ENCODE data around the gene MRPS26. TPM values are rescaled to one million over a fixed set of nuclear protein-coding genes. Genes with fewer than 3 reads are reported as not detected.
A peak's percentile ranks its signal among the peaks of the same experiment; 100 is the strongest.
"Not testable (repeated sequence)": the region's sequence is repeated elsewhere in the genome, so short reads cannot be mapped to it uniquely, and the experiment has no call there.

Gene MRPS26
- total RNA-seq, 4 donors from 2014 or later = 42.7 to 88.3 (median 54.3) TPM

DNA sequence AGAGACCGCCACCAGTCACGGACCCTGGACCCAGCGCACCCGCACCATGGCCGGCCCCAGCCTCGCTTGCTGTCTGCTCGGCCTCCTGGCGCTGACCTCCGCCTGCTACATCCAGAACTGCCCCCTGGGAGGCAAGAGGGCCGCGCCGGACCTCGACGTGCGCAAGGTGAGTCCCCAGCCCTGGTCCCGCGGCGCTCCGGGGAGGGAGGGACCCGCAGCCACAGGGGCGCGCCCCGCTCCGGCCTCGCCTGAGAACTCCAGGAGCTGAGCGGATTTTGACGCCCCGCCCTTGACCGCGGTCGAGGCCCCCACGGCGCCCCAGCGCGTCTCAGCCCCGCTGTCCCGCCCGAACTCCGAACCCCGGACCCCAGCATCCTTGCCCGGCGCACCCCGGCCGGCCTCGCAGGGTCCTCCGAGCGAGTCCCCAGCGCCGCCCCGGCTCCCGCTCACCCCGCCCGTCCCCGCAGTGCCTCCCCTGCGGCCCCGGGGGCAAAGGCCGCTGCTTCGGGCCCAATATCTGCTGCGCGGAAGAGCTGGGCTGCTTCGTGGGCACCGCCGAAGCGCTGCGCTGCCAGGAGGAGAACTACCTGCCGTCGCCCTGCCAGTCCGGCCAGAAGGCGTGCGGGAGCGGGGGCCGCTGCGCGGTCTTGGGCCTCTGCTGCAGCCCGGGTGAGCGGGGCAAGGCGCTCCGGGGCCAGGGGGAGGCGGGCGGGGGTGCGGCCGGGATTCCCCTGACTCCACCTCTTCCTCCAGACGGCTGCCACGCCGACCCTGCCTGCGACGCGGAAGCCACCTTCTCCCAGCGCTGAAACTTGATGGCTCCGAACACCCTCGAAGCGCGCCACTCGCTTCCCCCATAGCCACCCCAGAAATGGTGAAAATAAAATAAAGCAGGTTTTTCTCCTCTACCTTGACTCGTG lies 26.0 kb downstream of the MRPS26 start, which contains the start of gene OXT:
Gene OXT (plus strand): TSS at position 11 of the 920 bp plus-strand sequence. CDS start 36 bp downstream, at position 47.
- H3K36me3 ChIP-seq = no peaks in the 10 kb centered on the region
- peaks cover 31% of the 10 kb centered on the region for H3K27me3 ChIP-seq
- no peak within 1 kb of the TSS for H3K27ac ChIP-seq
- TF ChIP-seq POLR2AphosphoS5 (IDR thresholded peaks at IDR 0.05) = no peak
- TF ChIP-seq, protein P1, sequence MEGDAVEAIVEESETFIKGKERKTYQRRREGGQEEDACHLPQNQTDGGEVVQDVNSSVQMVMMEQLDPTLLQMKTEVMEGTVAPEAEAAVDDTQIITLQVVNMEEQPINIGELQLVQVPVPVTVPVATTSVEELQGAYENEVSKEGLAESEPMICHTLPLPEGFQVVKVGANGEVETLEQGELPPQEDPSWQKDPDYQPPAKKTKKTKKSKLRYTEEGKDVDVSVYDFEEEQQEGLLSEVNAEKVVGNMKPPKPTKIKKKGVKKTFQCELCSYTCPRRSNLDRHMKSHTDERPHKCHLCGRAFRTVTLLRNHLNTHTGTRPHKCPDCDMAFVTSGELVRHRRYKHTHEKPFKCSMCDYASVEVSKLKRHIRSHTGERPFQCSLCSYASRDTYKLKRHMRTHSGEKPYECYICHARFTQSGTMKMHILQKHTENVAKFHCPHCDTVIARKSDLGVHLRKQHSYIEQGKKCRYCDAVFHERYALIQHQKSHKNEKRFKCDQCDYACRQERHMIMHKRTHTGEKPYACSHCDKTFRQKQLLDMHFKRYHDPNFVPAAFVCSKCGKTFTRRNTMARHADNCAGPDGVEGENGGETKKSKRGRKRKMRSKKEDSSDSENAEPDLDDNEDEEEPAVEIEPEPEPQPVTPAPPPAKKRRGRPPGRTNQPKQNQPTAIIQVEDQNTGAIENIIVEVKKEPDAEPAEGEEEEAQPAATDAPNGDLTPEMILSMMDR (IDR thresholded peaks at IDR 0.05) = no peak
- no peak for TF ChIP-seq POLR2A (IDR thresholded peaks at IDR 0.05)
- no peak for TF ChIP-seq EP300 (IDR thresholded peaks at IDR 0.05; ENCODE audit: low read depth)
- H3K9me3 ChIP-seq = no peaks in the 10 kb centered on the region
- peaks cover 0 to 12% (median 9%) of the 10 kb centered on the region in 4 donors for H3K4me1 ChIP-seq
- H3K4me3 ChIP-seq = peak within 1 kb of the TSS; percentile 22 to 57 (median 48)
- peak; percentile 57 for DNase-seq
- intact Hi-C loops (cut with DNase I; ENCODE audit: low total_unique reads) (no loop called here), in situ Hi-C loops (cut with MboI; ENCODE audit: low pct_ligation_motif_present in 1 of 4, low pct_unique_long_range_greater_than_20kb in 1 of 4, low sequenced_read_pairs in 3 of 4) (loop anchor here in 2 of 4 donors (25.0 kb wide), 1 partner anchor 240 kb away; no protein-coding TSS in a partner anchor)
- 35% methylated on average over 27 of the region's 95 CpGs; no CpG with 5 or more reads in 1 of the 2 donors for WGBS, 2 donors (ENCODE audit: low coverage in 1 of 2)

DNA sequence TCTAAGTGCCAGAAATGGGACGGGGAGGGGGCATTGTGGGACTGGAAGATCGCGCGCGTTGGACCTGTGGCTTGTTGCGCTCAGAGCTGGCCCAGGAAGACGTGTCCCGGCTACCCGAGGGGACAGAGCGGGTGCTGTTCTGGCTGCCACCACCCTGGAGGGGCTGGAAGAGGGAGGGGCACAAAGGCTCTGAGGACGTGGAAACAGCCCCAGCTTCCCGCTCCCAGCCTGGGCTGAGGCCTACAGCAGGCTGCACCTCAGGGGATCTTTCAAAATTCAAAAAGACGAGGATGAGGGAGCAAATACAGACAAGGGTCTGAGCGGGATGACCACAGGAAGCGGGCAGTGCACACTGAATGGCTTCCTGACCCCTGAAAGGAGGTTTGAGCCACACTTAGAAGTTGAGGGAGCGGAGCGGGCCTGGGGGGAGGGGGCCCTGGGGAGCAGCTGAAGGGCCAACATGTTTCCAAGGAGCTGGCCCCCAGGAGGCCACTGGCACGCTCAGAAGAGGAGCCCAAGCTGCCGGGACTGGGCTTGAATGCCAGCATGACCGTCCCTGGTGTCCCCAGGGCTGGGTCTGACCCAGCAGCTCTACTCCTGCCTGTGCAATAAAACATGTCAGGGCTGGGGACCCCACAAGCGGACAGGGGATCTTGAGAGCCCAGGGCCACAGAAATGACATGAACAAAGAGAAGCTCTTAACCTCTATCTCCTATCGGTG lies 26.8 kb downstream of the MRPS26 start:
- peaks cover 0 to 12% (median 9%) of the 10 kb centered on the region in 4 donors for H3K4me1 ChIP-seq
- DNase-seq = no peak
- peak overlapping the region in 2 of 4 donors; percentile 22 to 57 for H3K4me3 ChIP-seq
- H3K36me3 ChIP-seq = no peaks in the 10 kb centered on the region
- peaks cover 31% of the 10 kb centered on the region for H3K27me3 ChIP-seq
- TF ChIP-seq POLR2A (IDR thresholded peaks at IDR 0.05) = no peak
- no peak for TF ChIP-seq EP300 (IDR thresholded peaks at IDR 0.05; ENCODE audit: low read depth)
- TF ChIP-seq, protein P1 (IDR thresholded peaks at IDR 0.05) = no peak
- no peak for TF ChIP-seq POLR2AphosphoS5 (IDR thresholded peaks at IDR 0.05)
- no peaks in the 10 kb centered on the region for H3K9me3 ChIP-seq
- in situ Hi-C loops (cut with MboI; ENCODE audit: low pct_ligation_motif_present in 1 of 4, low pct_unique_long_range_greater_than_20kb in 1 of 4, low sequenced_read_pairs in 3 of 4) (loop anchor here in 2 of 4 donors (25.0 kb wide), 1 partner anchor 240 kb away; no protein-coding TSS in a partner anchor), intact Hi-C loops (cut with DNase I; ENCODE audit: low total_unique reads) (no loop called here)
- no peak overlapping the region for H3K27ac ChIP-seq
- WGBS, 2 donors (ENCODE audit: low coverage in 1 of 2) = 64 to 82% methylated on average over 2 to 22 of the region's 22 CpGs

DNA sequence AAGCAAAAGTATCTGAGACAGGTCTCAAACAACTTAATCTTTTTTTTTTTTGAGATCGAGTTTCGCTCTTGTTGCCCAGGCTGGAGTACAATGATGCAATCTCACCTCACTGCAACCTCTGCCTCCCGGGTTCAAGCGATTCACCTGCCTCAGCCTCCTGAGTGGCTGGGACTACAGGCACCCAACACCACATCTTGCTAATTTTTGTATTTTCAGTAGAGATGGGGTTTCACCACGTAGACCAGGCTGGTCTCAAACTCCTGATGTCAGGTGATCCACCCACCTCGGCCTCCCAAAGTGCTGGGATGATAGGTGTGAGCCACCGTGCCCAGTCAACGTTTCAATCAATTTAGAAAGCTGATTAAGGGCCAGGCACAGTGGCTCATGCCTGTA lies 27.4 kb downstream of the MRPS26 start:
- H3K27ac ChIP-seq; H3K4me3 ChIP-seq; DNase-seq; H3K9me3 ChIP-seq; intact Hi-C loops (cut with DNase I; ENCODE audit: low total_unique reads); H3K36me3 ChIP-seq: not testable (repeated sequence)
- Histone ChIP-seq H3K4me1 (peaks cover 0 to 12% (median 9%) of the 10 kb centered on the region in 4 donors), H3K27me3 (peaks cover 31% of the 10 kb centered on the region)
- in situ Hi-C loops (cut with MboI; ENCODE audit: low pct_ligation_motif_present in 1 of 4, low pct_unique_long_range_greater_than_20kb in 1 of 4, low sequenced_read_pairs in 3 of 4) = loop anchor here in 2 of 4 donors (25.0 kb wide), 1 partner anchor 239 kb away; no protein-coding TSS in a partner anchor
- 86 to 87% methylated on average over 2 to 8 of the region's 8 CpGs for WGBS, 2 donors (ENCODE audit: low coverage in 1 of 2)

DNA sequence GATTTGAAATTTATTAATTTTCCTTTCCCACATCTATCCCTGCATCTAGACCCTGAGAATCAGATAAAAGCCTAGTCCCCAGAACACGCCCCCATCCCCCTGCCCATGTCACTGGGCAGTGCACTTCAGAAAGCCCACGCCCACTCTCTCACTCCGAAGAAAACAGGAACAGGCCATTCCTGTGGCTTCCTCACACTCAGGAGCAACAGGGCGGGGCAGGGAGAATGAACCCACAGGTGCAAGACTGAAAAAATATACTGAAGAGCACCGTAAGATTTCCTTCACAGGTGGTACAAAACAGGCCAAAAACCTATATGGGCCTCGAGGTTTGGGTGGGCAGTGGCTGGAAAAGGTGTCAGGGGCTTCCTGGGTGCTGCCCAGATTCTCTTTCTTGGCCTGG lies 29.0 kb downstream of the MRPS26 start:
- no peak overlapping the region for H3K27ac ChIP-seq
- DNase-seq = no peak
- intact Hi-C loops (cut with DNase I; ENCODE audit: low total_unique reads) (no loop called here), in situ Hi-C loops (cut with MboI; ENCODE audit: low pct_ligation_motif_present in 1 of 4, low pct_unique_long_range_greater_than_20kb in 1 of 4, low sequenced_read_pairs in 3 of 4) (loop anchor here in 2 of 4 donors (25.0 kb wide), 1 partner anchor 237 kb away; no protein-coding TSS in a partner anchor)
- H3K36me3 ChIP-seq = no peaks in the 10 kb centered on the region
- peaks cover 0 to 12% (median 9%) of the 10 kb centered on the region in 4 donors for H3K4me1 ChIP-seq
- WGBS, 2 donors (ENCODE audit: low coverage in 1 of 2) = 20 to 44% methylated on average over 3 to 6 of the region's 6 CpGs
- no peaks in the 10 kb centered on the region for H3K9me3 ChIP-seq
- peaks cover 40% of the 10 kb centered on the region for H3K27me3 ChIP-seq
- TF ChIP-seq, protein P1 (IDR thresholded peaks at IDR 0.05) = no peak
- TF ChIP-seq POLR2AphosphoS5 (IDR thresholded peaks at IDR 0.05) (no peak), POLR2A (IDR thresholded peaks at IDR 0.05) (no peak), EP300 (IDR thresholded peaks at IDR 0.05; ENCODE audit: low read depth) (no peak)
- no peak overlapping the region for H3K4me3 ChIP-seq

DNA sequence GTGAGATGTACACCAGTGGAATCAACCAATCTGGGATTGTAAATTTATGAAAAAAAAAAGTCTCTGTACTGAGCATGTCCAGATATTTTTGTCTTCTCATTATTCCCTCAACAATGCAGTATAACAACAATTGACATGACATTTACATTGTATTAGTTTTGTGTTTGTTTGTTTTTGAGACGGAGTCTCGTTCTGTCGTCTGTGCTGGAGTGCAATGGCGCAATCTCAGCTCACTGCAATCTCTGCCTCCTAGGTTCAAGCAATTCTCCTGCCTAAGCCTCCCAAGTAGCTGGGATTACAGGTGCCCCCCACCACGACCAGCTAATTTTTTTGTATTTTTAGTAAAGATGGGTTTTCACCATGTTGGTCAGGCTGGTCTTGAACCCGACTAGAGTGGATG lies 29.5 kb downstream of the MRPS26 start:
- H3K36me3 ChIP-seq; intact Hi-C loops (cut with DNase I; ENCODE audit: low total_unique reads); H3K9me3 ChIP-seq; H3K27ac ChIP-seq; in situ Hi-C loops (cut with MboI; ENCODE audit: low pct_ligation_motif_present in 1 of 4, low pct_unique_long_range_greater_than_20kb in 1 of 4, low sequenced_read_pairs in 3 of 4); DNase-seq; H3K4me3 ChIP-seq: not testable (repeated sequence)
- peaks cover 0 to 12% (median 9%) of the 10 kb centered on the region in 4 donors for H3K4me1 ChIP-seq
- 67 to 82% methylated on average over 4 to 6 of the region's 6 CpGs for WGBS, 2 donors (ENCODE audit: low coverage in 1 of 2)
- H3K27me3 ChIP-seq = peaks cover 43% of the 10 kb centered on the region

Measured in transverse colon (tissue), 4 donors.